Natural killer cell (primary cell): ENCODE results near the gene F8A2. TPM values are rescaled to one million over a fixed set of nuclear protein-coding genes. Genes with fewer than 3 reads are reported as not detected.

ENCODE experiments used
- ATAC-seq, 3 donors: fragments of 150-1000 bp in 2 of 3; fragments of 200-7000 bp in 1 of 3; cut with Tn5 transposase; 1 replicate in 1 of 3; 2 replicates in 2 of 3; pipeline ENCODE4 v1.10.0; 2021; ENCODE audit warnings: mild to moderate bottlenecking in 2 of 3, moderate library complexity in 2 of 3
- DNase-seq, 2 donors: peaks; one replicate each; pipeline versions ENCODE4 v3.0.0 to v3.0.0-alpha.2; 2013 to 2021; ENCODE audit warnings: mixed read lengths in 1 of 2
- H3K27ac ChIP-seq: one replicate; pipeline ENCODE4 v1.5.1; 2013; ENCODE audit warnings: mild to moderate bottlenecking, low read length
- H3K27me3 ChIP-seq: one replicate; pipeline ENCODE4 v1.6.1; 2013; ENCODE audit warnings: low read length; ENCODE audit not compliant: control insufficient read depth, insufficient read depth
- H3K36me3 ChIP-seq: one replicate; pipeline ENCODE4 v1.6.1; 2013; ENCODE audit warnings: low read length; ENCODE audit not compliant: control insufficient read depth, insufficient read depth
- H3K4me1 ChIP-seq: one replicate; pipeline ENCODE4 v1.6.1; 2013; ENCODE audit warnings: low read length; ENCODE audit not compliant: control insufficient read depth, insufficient read depth
- H3K4me3 ChIP-seq: one replicate; pipeline ENCODE4 v1.5.1; 2013; ENCODE audit warnings: low read length
- H3K9me3 ChIP-seq: one replicate; pipeline ENCODE4 v1.6.1; 2013; ENCODE audit warnings: low read length; ENCODE audit not compliant: control insufficient read depth, insufficient read depth
- H3K27ac Mint-ChIP-seq, 2 donors: one replicate each; pipeline ENCODE4 v1.8.0; 2022; ENCODE audit warnings: mild to moderate bottlenecking in 2 of 2, mixed read lengths in 2 of 2, moderate library complexity in 1 of 2
- H3K27me3 Mint-ChIP-seq, 2 donors: one replicate each; pipeline ENCODE4 v1.8.0; 2022; ENCODE audit warnings: low read depth in 2 of 2, mixed read lengths in 2 of 2
- H3K36me3 Mint-ChIP-seq: one replicate; pipeline ENCODE4 v1.8.0; 2022; ENCODE audit warnings: mixed read lengths
- H3K4me1 Mint-ChIP-seq, 2 donors: one replicate each; pipeline ENCODE4 v1.8.0; 2022; ENCODE audit warnings: mixed read lengths in 2 of 2
- H3K4me3 Mint-ChIP-seq: one replicate; pipeline ENCODE4 v1.8.0; 2022; ENCODE audit warnings: mild to moderate bottlenecking, moderate library complexity, mixed read lengths
- H3K9me3 Mint-ChIP-seq, 2 donors: one replicate each; pipeline ENCODE4 v1.8.0; 2022; ENCODE audit warnings: mixed read lengths in 2 of 2
- CTCF ChIP-seq: fragments of 200-600 bp; IDR thresholded peaks from one replicate; pipeline ENCODE4 v1.8.0; 2022; ENCODE audit warnings: antibody characterized with exemption
- WGBS: methylation state at CpG from one replicate; pipeline ENCODE4 v1.1.7; 2013; ENCODE audit warnings: missing lambda C conversion rate; ENCODE audit not compliant: insufficient coverage; 5-methylcytosine and 5-hydroxymethylcytosine counted together
- intact Hi-C: fragments of 100-400 bp; cut with micrococcal nuclease; formaldehyde crosslinking; loops from one replicate; pipeline ENCODE4 v1.14.2; 2022
- total RNA-seq, 4 donors: library from RNA; stranded (reverse); fragments of 120-200 nt in 1 of 4; gene quantifications; one replicate each; pipeline versions ENCODE4 v1.2.3 to v1.2.4, GENCODE V29; 2013 to 2022

F8A2 gene
- total RNA-seq, 3 donors from 2014 or later (not counting 1 experiment from before 2014, with no cell fraction given): not detected

GRCh38 chrX:155406429-155406828 lies 24.5 kb downstream of the F8A2 start:
- ATAC-seq: no peak
- H3K27me3 Mint-ChIP-seq: no peaks in the 10 kb centered on the region

GRCh38 chrX:155417769-155418168 lies 35.9 kb downstream of the F8A2 start:
- H3K36me3 ChIP-seq: no peaks in the 10 kb centered on the region
- WGBS: no CpG with 5 or more reads among the region's 1 CpG
- no peak overlapping the region for H3K27ac Mint-ChIP-seq
- H3K36me3 Mint-ChIP-seq: no peaks in the 10 kb centered on the region
- H3K4me1 Mint-ChIP-seq: no peaks in the 10 kb centered on the region
- no peak for TF ChIP-seq CTCF
- no peaks in the 10 kb centered on the region for H3K27me3 Mint-ChIP-seq
- DNase-seq (no peak), ATAC-seq (no peak)
- no peak overlapping the region for H3K4me3 ChIP-seq
- H3K4me3 Mint-ChIP-seq: no peak overlapping the region
- H3K9me3 ChIP-seq: no peaks in the 10 kb centered on the region
- no peak overlapping the region for H3K27ac ChIP-seq
- intact Hi-C loops: no loop called here
- H3K27me3 ChIP-seq: no peaks in the 10 kb centered on the region
- no peaks in the 10 kb centered on the region for H3K4me1 ChIP-seq
- no peaks in the 10 kb centered on the region for H3K9me3 Mint-ChIP-seq

More at GRCh38 chrX:155406429-155406828, 24.5 kb downstream of the F8A2 start:
- no peak overlapping the region for H3K27ac ChIP-seq
- H3K4me1 Mint-ChIP-seq: no peaks in the 10 kb centered on the region
- H3K4me3 Mint-ChIP-seq: no peak overlapping the region
- peaks cover 13% of the 10 kb centered on the region for H3K36me3 Mint-ChIP-seq
- no peak for TF ChIP-seq CTCF
- intact Hi-C loops: no loop called here
- no peak overlapping the region for H3K4me3 ChIP-seq
- H3K27me3 ChIP-seq: no peaks in the 10 kb centered on the region
- no peak for DNase-seq
- H3K27ac Mint-ChIP-seq: no peak overlapping the region
- H3K9me3 Mint-ChIP-seq: peaks cover 3 to 7% of the 10 kb centered on the region in 2 donors
- no CpG with 5 or more reads among the region's 2 CpGs for WGBS
- H3K36me3 ChIP-seq: no peaks in the 10 kb centered on the region
- H3K4me1 ChIP-seq: no peaks in the 10 kb centered on the region
- no peaks in the 10 kb centered on the region for H3K9me3 ChIP-seq

Other genes with a start within 250 kb of the F8A2 start
- gene VBP1, start 165.6 kb upstream of the F8A2 start, total RNA-seq: 10 to 100 TPM; 18.7 to 24.6 (median 19.9) TPM
- 1 to 10 TPM; 4.7 to 6.6 (median 6.3) TPM for gene RAB39B, start 117.6 kb upstream of the F8A2 start, total RNA-seq
- 1 to 10 TPM in 1 of 3 donors, under 1 TPM in 2; 0.20 to 2.2 (median 0.75) TPM for gene CLIC2, start 47.5 kb upstream of the F8A2 start, total RNA-seq
- 10 to 100 TPM in 2 of 3 donors, 1 to 10 TPM in 1; 7.1 to 33.8 (median 15.6) TPM for gene F8A3, start 76.5 kb downstream of the F8A2 start, total RNA-seq
- gene SPRY3, start 230.5 kb downstream of the F8A2 start, total RNA-seq: 1 to 10 TPM in 2 of 3 donors, under 1 TPM in 1; 0.78 to 1.6 (median 1.0) TPM
- 10 to 100 TPM; 12.9 to 18.5 (median 16.1) TPM for gene TMLHE, start 230.9 kb downstream of the F8A2 start, total RNA-seq